Right kidney (tissue), 9 donors: Measurements from ENCODE around the gene ADAM21.
"Not testable (repeated sequence)": the region's sequence is repeated elsewhere in the genome, so short reads cannot be mapped to it uniquely, and the experiment has no call there.

Experiments
- DNase-seq: peaks from one replicate; pipeline ENCODE4 v3.0.0-alpha.2; 2016
- long read RNA-seq, 8 donors: transcript quantifications; one replicate each; lab custom pipeline, GENCODE V29; 2026

ADAM21 gene
- long read RNA-seq, donor 1, result 0 reads
- long read RNA-seq, donor 2, result 0 reads
- long read RNA-seq, donor 3, result 0 reads
- long read RNA-seq, donor 4, result 0 reads
- long read RNA-seq, donor 5, result 0 reads
- long read RNA-seq, donor 6, result 0 reads
- long read RNA-seq, donor 7, result 0 reads
- long read RNA-seq, donor 8, result 0 reads

DNA sequence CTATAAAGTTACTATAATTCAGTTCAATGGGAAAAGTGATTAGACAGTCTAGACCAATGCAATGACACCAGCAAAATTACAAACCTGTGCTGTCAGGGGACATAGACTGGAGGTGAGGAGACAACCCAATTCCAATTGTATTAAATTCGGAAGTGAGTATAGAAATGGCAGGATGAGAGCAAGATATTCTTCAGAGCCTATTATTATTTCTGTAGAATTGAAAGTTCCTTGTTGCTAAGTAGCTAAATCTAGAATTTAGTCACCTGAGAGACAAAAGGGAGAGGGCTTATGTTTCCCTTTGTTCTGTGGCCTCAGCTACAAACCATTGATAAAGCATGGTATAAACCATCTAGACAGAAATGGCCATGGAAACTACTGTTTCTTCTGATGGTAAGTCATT, at the start of gene ADAM21:
Gene ADAM21 (plus strand): TSS at position 301 of the 400 bp plus-strand sequence. CDS start 5,326 bp downstream, outside the sequence.
- DNase-seq, result no peak

DNA sequence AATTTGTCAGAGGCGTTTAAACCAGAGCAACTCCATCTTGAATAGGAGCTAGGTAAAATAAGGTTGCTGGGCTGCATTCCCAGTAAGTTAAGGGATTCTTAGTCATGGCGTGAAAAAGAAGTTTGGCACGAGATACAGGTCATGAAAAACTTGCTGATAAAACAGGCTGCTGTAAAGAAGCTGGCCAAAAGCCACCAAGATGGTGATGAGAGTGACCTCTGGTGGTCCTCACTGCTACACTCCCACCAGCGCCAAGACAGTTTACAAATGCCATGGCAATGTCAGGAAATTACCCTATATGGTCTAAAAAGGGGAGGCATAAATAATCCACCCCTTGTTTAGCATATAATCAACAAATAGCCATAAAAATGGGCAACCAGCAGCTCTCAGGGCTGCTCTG, 48.6 kb upstream of the ADAM21 start:
- DNase-seq, result not testable (repeated sequence)

DNA sequence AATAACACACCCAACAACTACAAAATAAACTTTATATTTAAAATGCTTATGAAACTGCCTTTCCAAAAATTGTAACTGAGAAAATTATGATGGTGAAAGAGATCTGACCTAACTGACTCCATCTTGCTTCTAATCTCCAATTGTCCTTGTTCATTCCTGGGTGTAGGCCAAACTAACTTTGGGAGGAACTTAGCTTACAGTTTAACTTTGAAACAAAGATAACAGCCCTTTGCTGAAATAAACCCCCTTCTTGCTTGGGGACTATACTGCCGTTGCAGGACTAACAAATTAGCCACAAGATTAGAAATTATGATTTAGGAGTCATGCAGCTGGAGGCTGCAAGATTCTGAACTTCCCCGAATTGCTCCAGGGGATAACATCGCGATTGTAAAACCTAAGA, 45.8 kb upstream of the ADAM21 start:
- DNase-seq, result not testable (repeated sequence)

DNA sequence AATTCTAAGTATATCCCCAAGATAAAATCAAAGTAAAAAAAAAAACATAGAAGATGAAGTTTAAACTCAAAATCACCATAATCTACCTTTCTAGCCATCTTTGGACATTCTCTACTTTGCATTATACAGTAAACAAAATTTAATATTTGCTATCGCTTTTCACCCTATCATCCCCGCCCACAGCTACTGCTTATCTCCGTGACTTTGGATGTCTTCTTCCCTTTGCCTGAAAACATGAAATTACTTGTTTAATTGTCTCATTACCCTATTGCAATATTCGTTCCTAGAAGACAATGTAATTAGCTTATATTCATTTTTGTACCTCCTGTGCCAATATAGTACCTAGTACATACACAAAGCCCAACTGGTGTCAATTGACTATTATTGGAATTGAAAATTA, 44.4 kb upstream of the ADAM21 start:
- no peak for DNase-seq

DNA sequence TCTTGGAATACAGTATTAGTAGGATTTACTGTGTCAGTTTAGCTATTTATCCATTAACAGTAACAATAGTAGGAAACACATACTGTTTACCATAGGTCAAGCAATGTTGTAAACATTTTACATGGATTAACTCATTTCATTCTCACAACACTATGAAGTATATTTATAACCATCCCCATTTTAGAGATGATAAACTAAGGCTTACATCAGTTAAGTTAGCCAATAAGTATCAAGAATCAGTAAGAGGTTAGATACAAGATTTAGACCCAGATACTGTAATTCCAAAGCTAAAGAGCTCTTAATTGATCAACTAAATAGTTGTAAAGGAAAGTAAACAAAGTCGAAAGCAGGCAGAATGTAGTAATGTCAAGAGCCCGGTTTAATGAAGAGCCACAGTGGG, 36.2 kb upstream of the ADAM21 start:
- no peak for DNase-seq

DNA sequence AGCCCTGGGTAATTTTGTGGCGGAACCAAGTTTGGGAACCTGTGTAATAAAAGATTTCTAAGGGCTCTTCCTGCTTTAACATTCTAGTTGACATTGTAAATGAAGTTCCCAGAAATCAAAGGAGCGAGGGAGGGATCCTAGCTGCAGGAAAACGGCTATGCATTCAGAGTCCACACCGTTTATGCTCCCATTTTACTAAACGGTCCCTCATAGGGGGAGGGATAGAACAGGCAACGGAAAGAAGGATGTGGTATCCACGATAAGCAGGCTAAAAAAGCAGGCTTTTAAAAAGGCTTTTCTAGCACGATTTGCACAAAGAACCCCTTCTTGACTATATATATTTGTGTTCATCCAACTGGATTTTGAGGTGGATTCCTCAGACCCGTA, 35.6 kb upstream of the ADAM21 start:
- DNase-seq, result no peak

DNA sequence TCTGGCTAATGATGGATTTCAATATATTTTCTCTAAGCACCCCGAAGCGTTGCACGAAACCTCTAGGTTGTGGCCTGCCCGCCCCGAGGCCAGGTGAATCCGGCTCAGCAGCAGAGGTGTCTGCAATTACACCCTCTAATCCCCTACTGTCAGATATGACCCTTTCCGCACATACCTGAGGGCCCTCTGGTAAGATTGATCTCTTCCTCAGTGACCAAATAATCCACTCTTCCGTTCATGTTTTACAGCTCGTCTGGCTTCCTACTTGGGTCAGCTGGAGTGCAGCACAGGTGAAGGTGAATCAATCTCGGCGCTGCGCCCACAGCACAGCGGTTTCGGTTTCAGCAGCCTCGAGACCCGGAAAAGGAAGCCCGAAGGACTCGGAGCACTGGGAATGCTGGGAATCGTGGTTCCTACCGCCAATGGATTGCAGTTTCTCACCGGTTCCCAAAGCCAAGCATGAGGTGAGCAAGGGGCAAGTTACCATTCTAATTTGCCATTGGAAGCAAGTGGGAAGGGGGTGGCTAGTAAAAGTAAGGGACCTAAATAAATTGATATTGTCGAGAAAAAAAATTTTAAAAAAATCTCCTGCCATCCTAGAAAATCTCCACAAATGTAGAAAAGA, 35.1 kb upstream of the ADAM21 start, which contains the start of gene SYNJ2BP:
Gene SYNJ2BP (minus strand): TSS at position 366 of the 625 bp plus-strand sequence. CDS start 127 bp downstream, at position 239.
- peak; percentile 73 for DNase-seq

DNA sequence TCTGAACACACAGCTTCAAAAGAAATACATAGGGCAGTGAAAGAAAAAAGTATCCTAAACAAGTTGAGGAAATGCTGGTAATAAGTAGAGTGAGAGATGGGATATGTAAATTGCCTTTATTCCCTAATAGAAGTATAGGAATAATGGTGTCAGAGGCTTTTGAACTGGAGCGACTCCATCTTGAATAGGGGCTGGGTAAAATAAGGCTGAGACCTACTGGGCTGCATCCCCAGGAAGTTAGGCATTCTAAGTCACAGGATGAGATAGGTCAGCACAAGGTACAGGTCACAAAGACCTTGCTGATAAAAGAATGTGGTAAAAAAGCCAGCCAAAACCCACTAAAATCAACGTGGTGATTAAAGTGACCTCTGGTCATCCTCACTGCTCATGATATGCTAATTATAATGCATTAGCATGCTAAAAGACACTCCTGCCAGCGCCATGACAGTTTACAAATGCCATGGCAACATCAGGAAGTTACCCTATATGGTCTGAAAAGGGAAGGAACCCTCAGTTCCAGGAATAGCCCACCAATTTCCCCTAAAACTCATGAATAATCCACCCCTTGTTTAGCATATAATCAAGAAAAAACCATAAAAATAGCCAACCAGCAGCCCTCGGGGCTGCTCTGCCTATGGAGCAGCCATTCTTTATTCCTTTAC, 32.6 kb upstream of the ADAM21 start:
- not testable (repeated sequence) for DNase-seq

DNA sequence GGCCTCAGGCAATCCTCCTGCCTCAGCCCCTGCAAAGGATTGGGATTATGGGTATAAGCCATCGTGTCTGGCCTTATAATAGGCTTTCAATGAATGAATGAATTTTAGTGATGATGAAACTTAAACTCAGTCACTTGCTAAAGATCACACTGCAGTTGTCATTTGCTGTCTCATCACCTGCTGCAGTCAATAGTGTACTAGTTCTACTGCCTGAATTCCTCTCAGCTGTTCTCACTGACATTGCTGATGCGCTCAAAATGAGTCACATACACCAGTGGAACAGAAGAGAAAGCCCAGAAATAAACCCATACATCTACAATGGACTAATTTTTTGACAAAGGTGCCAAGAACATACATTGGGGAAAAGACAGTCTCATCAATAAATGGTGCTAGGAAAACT, 29.4 kb upstream of the ADAM21 start:
- DNase-seq, result no peak

DNA sequence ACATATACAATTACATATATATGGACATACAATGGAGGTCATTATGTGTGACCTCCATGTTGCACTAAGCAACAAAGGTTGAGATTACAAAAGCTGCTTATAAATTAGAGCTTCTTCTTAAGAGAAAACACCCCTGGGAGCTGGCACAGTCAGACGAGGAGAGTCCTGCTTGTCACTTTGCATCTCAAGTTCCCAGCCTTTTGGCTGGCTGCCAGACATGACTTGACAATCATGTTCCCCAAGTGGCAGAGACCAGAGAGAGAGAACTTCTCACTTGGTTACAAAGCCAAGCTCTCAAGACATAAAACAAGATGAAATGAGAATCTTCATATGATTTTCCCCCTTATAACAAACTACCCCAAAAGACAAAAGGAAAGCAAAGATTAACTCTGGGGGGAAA, 26.6 kb upstream of the ADAM21 start:
- no peak for DNase-seq

DNA sequence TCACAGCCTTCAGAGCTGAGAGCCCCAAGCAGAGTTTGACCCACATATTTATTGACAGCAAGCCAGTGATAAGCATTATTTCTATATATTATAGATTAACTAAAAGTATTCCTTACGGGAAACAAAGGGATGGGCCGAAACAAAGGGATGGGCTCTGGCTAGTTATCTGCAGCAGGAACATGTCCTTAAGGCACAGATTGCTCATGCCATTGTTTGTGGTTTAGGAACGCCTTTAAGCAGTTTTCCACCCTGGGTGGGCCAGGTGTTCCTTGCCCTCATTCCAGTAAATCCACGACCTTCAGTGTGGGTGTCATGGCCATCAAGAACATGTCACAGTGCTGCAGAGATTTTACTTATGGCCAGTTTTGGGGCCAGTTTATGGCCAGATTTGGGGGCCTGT, 25.4 kb upstream of the ADAM21 start:
- DNase-seq, result not testable (repeated sequence)

DNA sequence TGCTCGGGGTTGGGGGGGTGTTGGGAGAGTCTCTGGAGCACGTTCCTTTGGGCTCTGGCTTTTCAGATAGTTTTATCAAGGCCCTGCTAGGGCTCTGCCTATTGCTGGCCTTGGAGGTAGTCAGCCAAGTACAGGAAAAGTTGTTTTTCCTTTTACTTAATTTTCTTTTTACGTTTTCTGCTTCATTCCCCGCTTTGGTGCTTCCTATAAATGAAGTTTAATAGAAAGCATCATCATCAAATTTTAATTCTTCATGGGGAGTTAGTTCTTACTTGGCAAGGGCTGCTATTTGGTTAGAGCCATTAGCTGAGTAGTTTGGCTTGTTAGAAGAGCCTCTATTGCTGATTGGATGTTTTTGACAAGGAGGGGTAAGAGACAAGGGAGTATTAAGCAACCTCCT, 15.1 kb upstream of the ADAM21 start:
- no peak for DNase-seq

DNA sequence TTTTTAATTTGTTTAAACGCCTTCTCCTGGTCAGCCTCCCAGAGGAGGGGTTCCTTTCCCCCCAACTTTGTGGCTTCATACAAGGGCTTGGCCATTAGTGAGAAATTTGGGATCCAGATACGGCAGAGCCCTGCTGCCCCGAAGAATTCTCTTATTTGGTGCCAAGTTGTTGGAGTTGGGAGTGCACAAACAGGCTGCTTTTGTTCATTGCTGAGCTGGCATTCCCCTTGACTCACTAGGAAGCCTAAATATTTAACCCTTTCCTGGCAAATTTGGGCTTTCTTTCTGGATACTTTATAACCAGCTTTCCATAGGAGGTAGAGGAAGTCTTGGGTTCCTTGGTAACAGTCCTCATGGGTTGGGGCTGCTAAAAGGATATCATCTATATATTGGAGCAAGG, 10.3 kb upstream of the ADAM21 start:
- DNase-seq, result no peak

DNA sequence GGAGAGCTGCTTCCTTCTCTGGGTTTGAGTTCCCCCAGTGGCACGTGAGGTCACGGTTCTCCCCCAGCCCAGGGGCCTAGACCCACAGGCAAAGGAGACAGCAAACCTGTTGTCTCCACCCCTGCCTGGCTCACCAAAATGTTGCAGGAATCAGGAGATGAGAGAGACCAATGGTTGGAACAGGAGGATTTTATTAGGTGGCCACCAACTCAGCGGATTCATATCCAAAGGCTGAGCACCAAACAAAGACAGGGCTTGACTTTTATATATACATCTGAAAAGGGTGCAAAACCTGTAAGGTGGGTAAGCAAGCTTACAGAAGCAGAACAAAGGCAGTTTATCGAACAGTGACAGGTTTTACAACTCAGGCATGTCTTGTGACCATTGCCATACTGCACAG, 9.2 kb upstream of the ADAM21 start:
- DNase-seq, result no peak

DNA sequence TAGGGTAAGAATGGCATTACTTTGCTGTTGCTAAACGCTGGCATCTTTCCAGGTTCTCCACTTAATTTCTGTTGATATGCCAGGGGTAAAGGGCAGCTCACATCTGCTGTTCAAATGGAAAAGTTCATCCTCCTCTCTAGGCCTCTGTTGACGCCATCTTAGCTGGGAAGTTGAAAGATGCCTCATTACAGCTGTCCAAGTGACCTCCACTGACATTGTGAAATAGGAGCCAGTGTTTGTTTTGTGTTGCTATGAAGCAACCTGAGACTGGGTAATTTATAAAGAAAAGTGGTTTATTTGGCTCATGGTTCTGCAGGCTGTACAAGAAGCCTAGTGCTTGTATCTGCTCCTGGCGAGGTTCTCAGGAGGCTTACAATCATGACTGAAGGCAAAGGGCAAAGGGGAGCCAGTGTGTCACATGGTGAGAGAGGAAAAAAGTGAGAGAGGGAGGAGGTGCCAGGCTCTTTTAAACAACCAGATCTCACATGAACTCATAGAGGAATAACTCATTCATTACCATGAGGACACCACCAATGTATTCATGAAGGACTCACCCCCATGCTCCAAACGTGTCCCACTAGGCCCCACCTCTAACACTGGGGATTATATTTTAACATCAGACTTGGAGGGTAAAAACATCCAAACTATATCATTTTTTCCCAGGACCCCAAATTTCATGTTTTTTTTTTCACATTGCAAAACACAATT, 3.2 kb upstream of the ADAM21 start:
- no peak for DNase-seq

DNA sequence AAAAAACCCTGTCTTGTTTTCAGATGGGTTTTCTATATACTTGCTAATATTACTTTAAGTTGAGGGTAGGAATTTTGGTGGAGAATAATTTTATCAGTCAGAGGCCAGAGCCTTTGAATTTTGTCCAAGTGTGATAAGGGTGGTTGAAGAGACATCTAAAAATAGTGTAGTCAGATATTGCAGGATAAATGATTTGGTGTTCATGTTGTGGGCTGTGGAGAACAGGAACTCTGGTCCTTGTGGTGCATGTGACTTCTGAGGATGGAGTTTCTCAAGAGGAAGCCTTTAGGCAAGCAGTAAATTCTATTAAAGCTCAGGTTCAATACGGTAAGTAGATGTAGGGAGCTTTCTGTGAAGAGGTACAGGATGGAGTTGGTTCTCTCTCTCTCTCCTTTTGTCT, 2.8 kb downstream of the ADAM21 start:
- no peak for DNase-seq

DNA sequence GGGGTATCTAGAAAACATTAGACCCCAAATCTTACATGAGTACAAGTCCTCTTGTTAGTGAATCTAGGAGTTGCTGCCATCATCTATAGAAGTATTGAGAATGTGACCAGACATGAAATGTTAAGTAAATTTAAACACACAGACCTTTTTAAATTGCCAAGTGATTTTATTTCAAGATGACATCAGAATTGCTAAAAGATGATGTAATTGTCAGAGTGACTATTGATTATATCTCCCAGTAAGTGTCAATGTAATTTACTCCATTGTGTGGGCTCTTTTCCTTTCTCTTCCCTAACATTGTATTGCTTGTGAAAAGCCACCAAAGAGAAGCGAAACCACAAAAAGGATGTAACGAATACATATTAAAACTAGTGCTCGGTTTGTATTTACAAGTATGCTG, 16.8 kb downstream of the ADAM21 start:
- no peak for DNase-seq

DNA sequence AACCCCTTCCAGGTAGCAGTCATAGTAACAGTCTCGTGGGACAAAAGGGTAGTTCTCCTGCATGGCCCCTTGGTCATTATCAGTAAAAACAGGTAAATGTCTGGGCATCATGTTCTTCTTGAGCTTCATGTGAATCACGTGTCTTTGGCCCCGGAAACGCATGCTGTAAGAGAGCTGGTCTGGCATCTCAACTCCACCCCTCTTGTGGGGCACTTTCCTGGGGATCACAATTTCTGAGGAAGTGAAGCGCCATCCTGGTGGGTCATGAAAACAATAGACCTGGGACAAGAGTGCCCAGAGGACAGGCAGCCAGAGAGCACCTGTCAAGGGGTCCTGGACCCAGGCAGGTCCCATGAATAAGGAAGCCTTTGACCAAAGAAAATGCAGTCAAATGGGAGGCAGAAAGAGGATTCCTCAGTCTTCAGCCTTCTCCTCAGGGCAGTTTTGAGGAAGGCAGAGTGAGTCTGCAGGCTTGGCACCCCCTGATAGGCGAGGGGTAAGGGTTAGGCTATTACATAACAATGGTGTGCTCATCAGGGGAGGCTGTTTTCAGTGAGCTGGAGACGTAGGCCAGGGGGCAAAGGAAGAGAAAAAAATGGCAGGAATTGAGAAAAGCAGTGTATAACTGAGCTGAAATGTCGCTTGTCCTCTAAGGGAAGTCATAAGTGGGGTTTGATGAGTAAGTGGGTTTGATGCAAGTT, 19.0 kb downstream of the ADAM21 start:
- DNase-seq, result not testable (repeated sequence)

DNA sequence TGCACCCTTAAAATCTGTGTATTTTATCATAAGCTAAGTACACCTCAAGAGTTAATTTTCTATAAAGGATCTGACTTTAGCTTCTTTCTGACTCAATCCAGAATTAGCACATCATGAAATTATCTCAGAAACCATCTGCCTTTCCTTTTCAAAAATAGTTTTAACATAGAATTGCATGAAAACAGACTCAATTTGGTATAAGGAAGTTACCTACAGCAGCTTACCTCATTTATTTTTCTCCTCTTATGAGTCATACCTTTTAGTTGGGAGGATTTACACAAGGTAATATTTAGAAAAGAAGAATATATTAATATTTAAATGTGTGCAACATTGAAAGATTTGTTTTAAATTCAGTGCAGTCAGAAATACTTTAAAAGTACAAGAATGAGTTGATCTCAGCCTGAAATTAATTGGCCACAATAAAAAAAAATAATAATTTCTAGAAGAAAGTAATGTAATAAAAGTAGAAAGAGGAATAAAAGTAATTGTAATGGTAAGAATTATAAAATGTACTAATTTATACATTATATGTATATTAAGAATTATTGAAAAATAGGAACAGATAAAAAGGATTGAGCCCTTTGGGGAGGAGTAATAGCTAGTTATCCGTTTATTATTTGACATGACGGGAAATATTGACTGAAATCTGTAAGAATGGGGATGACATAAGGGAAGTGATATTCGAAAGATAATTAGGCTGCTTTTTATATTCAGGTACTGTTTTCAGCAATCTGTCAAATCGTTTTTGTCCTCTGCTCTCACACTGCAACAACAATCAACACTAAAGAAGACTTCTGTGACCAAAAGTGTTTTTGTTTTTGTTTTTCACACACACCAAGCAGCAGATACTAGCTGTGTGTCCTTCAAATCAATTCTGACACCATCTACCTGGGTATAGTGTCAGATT, 20.5 kb downstream of the ADAM21 start:
- DNase-seq, result no peak

DNA sequence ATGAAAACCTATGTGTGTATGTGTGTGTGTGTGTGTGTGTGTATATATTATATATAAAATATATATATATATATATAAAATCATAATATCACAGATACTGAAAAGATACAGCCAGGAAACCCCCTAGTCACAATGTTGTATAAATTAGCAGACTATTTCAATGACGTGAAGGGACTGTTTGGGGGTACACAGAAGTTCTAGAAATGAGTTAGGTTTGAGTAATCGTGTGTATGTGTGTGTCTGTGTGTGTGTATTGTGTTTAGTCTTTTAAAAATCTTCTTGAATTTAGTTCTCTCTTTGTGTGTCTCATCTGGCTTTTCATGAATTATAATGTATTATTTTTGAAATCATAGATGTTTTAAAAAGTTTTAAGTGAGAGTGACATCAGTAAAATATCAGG, 21.9 kb downstream of the ADAM21 start:
- DNase-seq, result no peak

DNA sequence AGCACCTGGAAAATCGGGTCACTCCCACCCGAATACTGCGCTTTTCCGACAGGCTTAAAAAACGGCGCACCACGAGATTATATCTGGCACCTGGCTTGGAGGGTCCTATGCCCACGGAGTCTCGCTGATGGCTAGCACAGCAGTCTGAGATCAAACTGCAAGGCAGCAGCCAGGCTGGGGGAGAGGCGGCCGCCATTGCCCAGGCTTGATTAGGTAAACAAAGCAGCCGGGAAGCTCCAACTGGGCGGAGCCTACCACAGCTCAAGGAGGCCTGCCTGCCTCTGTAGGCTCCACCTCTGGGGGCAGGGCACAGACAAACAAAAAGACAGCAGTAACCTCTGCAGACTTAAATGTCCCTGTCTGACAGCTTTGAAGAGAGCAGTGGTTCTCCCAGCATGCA, 23.5 kb downstream of the ADAM21 start:
- not testable (repeated sequence) for DNase-seq
